Psoas muscle (tissue), 8 donors: Measurements from ENCODE around the gene CDH26. TPM values are rescaled to one million over a fixed set of nuclear protein-coding genes. Genes with fewer than 3 reads are reported as not detected.

ENCODE experiments used
- ATAC-seq, 4 donors: fragments of 200-7000 bp; cut with Tn5 transposase; one replicate each; pipeline ENCODE4 v1.9.1; 2020; ENCODE audit warnings: moderate library complexity in 3 of 4, mild to moderate bottlenecking in 2 of 4
- DNase-seq, 2 donors: peaks; one replicate each; pipeline ENCODE4 v3.0.0-alpha.2; 2020
- H3K27ac ChIP-seq: fragments of 200-600 bp; one replicate; pipeline ENCODE4 v1.8.0; 2022
- H3K27me3 ChIP-seq, 3 donors: fragments of 200-600 bp in 1 of 3; one replicate each; pipeline versions ENCODE4 v1.6.1 to v1.8.0; 2013 to 2022; ENCODE audit warnings: low read length in 2 of 3, mild to moderate bottlenecking in 2 of 3, moderate library complexity in 1 of 3; ENCODE audit not compliant: insufficient read depth in 3 of 3
- H3K36me3 ChIP-seq, 2 donors: fragments of 200-600 bp in 1 of 2; one replicate each; pipeline versions ENCODE4 v1.6.1 to v1.8.0; 2013 to 2022; ENCODE audit warnings: low read depth in 1 of 2, mild to moderate bottlenecking in 1 of 2, moderate library complexity in 1 of 2; ENCODE audit not compliant: insufficient read depth in 1 of 2
- H3K4me1 ChIP-seq: fragments of 200-600 bp; one replicate; pipeline ENCODE4 v1.8.0; 2022
- H3K4me3 ChIP-seq: fragments of 200-600 bp; one replicate; pipeline ENCODE4 v1.8.0; 2022; ENCODE audit warnings: mild to moderate bottlenecking
- H3K9me3 ChIP-seq: fragments of 200-600 bp; one replicate; pipeline ENCODE4 v1.8.0; 2022
- CTCF ChIP-seq: fragments of 200-600 bp; IDR thresholded peaks from one replicate; pipeline ENCODE4 v1.8.0; 2022; ENCODE audit warnings: antibody characterized with exemption
- WGBS, 3 donors: extraction: QIAGEN DNeasy Blood & Tissue Kit; methylation state at CpG; one replicate each; pipeline versions ENCODE4 v1.1.6 to v1.1.7; 2013; 5-methylcytosine and 5-hydroxymethylcytosine counted together
- intact Hi-C, 2 donors: fragments of 100-400 bp; cut with DNase I; formaldehyde crosslinking; loops; one replicate each; pipeline versions ENCODE4 v1.11.0 to v1.14.2; 2022
- polyA plus RNA-seq, 3 donors: library from polyadenylated mRNA; stranded (reverse); fragments of 200-250 nt; gene quantifications; one replicate each; pipeline ENCODE4 v1.2.3, GENCODE V29; 2013
- total RNA-seq, 4 donors: library from RNA; stranded (reverse); fragmentation: NEBNext Ultra II Directional in 2 of 4; extraction: Animal tissue kit (Norgen Biotek cat#: 25700) in 2 of 4; gene quantifications; one replicate each; pipeline versions ENCODE4 v1.2.1 to v1.2.4, GENCODE V29; 2021 to 2023
- donor health status: healthy with polysubstance abuse.
- donor health status: DM: no; HTN: no; CAD: no; lungs with moderate emphysema.
- donor health status: Bipolar disorder and iron deficiency.
- donor health status: healthy.
- donor health status: DM: yes; HTN: yes; CAD: no.
- donor health status: DM: no; HTN: no; CAD: no.
- donor health status: DM: no; HTN: no; CAD: no.
- donor health status: DM: yes; HTN: yes; CAD: no.

The CDH26 gene
- total and polyA plus RNA-seq, 7 donors = 0.18 to 0.77 (median 0.32) TPM

GRCh38 chr20:59939052-59939878, 19.0 kb upstream of the CDH26 start:
- WGBS, 3 donors = 42 to 59% (median 50%) methylated on average over 75 to 104 of the region's 104 CpGs
- peak overlapping the region; percentile 96 for H3K27ac ChIP-seq
- no peak for TF ChIP-seq CTCF
- peaks cover 0 to 20% of the 10 kb centered on the region in 2 donors for H3K36me3 ChIP-seq
- ATAC-seq (peak in 1 of 4 donors; percentile 1), DNase-seq (peak; percentile 25 to 59)
- H3K9me3 ChIP-seq = no peaks in the 10 kb centered on the region
- peak overlapping the region; percentile 85 for H3K4me3 ChIP-seq
- intact Hi-C loops = loop anchor here in 1 of 2 donors (5.0 kb wide), 1 partner anchor 118 kb away; no protein-coding TSS in a partner anchor
- H3K27me3 ChIP-seq = no peaks in the 10 kb centered on the region
- peaks cover 55% of the 10 kb centered on the region for H3K4me1 ChIP-seq

- peak in 3 of 4 donors; percentile 2 to 6 (median 4) for ATAC-seq
- WGBS, 3 donors = 0% methylated on average over 24 of the region's 24 CpGs
- Histone ChIP-seq H3K4me1 (peaks cover 59% of the 10 kb centered on the region), H3K27ac (peak overlapping the region; percentile 96), H3K27me3 (no peaks in the 10 kb centered on the region), H3K4me3 (peak overlapping the region; percentile 85), H3K36me3 (peaks cover 0 to 26% of the 10 kb centered on the region in 2 donors), H3K9me3 (no peaks in the 10 kb centered on the region)
- peak; percentile 43 to 71 for DNase-seq
- intact Hi-C loops = loop anchor here in 1 of 2 donors (2.0 to 5.0 kb wide), 2 partner anchors 15 to 117 kb away; no protein-coding TSS in a partner anchor
- no peak for TF ChIP-seq CTCF
Observed at GRCh38 chr20:59939879-59940128, 18.4 kb upstream of the CDH26 start.

GRCh38 chr20:59940129-59940955, 17.9 kb upstream of the CDH26 start, which contains the start of the genes FAM217B and PPP1R3D:
TSS of gene FAM217B (plus strand) at chr20:59940389. CDS start at chr20:59943944, 3,555 bp downstream.
TSS of gene PPP1R3D (minus strand) at chr20:59940305. CDS start at chr20:59939931, 374 bp downstream.
- Histone ChIP-seq H3K27me3 (no peaks in the 10 kb centered on the region), H3K36me3 (peaks cover 0 to 31% of the 10 kb centered on the region in 2 donors), H3K9me3 (no peaks in the 10 kb centered on the region), H3K4me1 (peaks cover 62% of the 10 kb centered on the region), H3K27ac (peak within 1 kb of the TSS; percentile 96), H3K4me3 (peak within 1 kb of the TSS; percentile 85)
- peak; percentile 19 for TF ChIP-seq CTCF
- peak; percentile 87 to 90 (median 88) for ATAC-seq
- intact Hi-C loops = loop anchor here in 1 of 2 donors (2.0 kb wide), 1 partner anchor 14 kb away; no protein-coding TSS in a partner anchor
- DNase-seq = peak; percentile 97 to 98
- WGBS, 3 donors = 0% methylated on average over 52 to 57 of the region's 57 CpGs

GRCh38 chr20:59940956-59941294, 17.3 kb upstream of the CDH26 start:
- no peak for TF ChIP-seq CTCF
- Histone ChIP-seq H3K4me3 (peak overlapping the region; percentile 85), H3K9me3 (no peaks in the 10 kb centered on the region), H3K36me3 (peaks cover 0 to 32% of the 10 kb centered on the region in 2 donors), H3K27me3 (no peaks in the 10 kb centered on the region), H3K4me1 (peaks cover 63% of the 10 kb centered on the region), H3K27ac (peak overlapping the region; percentile 96)
- DNase-seq = no peak
- no peak for ATAC-seq
- intact Hi-C loops = loop anchor here in 1 of 2 donors (2.0 kb wide), 1 partner anchor 14 kb away; no protein-coding TSS in a partner anchor
- WGBS, 3 donors = 0 to 1% (median 0%) methylated on average over 4 of the region's 4 CpGs
